GM23338 (cell line): ENCODE results near the gene ASAH2. TPM values are rescaled to one million over a fixed set of nuclear protein-coding genes. Genes with fewer than 3 reads are reported as not detected.

Source experiments
- ATAC-seq: fragments of 200-7000 bp; cut with Tn5 transposase; 3 replicates; pipeline ENCODE4 v1.9.1; 2020
- DNase-seq: peaks from one replicate; pipeline ENCODE4 v3.0.0-alpha.2; 2015; ENCODE audit warnings: low spot score
- H2AFZ ChIP-seq: fragments of 200-600 bp; sonication (generic); 2 replicates; pipeline ENCODE4 v1.8.0; 2016; ENCODE audit warnings: antibody characterized with exemption, mild to moderate bottlenecking, moderate library complexity
- H3F3A ChIP-seq: fragments of 200-600 bp; sonication (generic); replicated peaks from 2 replicates; pipeline ENCODE4 v1.8.0; 2017; ENCODE audit warnings: antibody characterized with exemption, mixed run types, low read depth
- H3K27ac ChIP-seq: fragments of 200-600 bp; sonication (generic); 2 replicates; pipeline ENCODE4 v1.6.1; 2016; ENCODE audit warnings: low read depth
- H3K27me3 ChIP-seq: fragments of 200-600 bp; sonication (generic); 2 replicates; pipeline ENCODE4 v1.8.0; 2016; ENCODE audit warnings: mild to moderate bottlenecking, mixed run types, moderate library complexity; ENCODE audit not compliant: insufficient read depth
- H3K36me3 ChIP-seq: fragments of 200-600 bp; sonication (generic); 2 replicates; pipeline ENCODE4 v1.8.0; 2016; ENCODE audit warnings: mild to moderate bottlenecking; ENCODE audit not compliant: insufficient read depth
- H3K4me1 ChIP-seq: fragments of 200-600 bp; sonication (generic); 2 replicates; pipeline ENCODE4 v1.8.0; 2016; ENCODE audit warnings: mild to moderate bottlenecking, moderate library complexity; ENCODE audit not compliant: insufficient read depth
- H3K4me2 ChIP-seq: fragments of 200-600 bp; sonication (generic); 2 replicates; pipeline ENCODE4 v1.7.1; 2017; ENCODE audit warnings: mixed run types
- H3K4me3 ChIP-seq: fragments of 200-600 bp; sonication (generic); 2 replicates; pipeline ENCODE4 v1.6.1; 2016; ENCODE audit warnings: mixed run types
- H3K79me2 ChIP-seq: fragments of 200-600 bp; sonication (generic); replicated peaks from 2 replicates; pipeline ENCODE4 v1.8.0; 2017; ENCODE audit warnings: mild to moderate bottlenecking; ENCODE audit not compliant: insufficient read depth
- H3K9me2 ChIP-seq: fragments of 200-600 bp; sonication (generic); 2 replicates; pipeline ENCODE4 v1.8.0; 2017; ENCODE audit not compliant: insufficient read depth
- H4K20me1 ChIP-seq: fragments of 200-600 bp; sonication (generic); replicated peaks from 2 replicates; pipeline ENCODE4 v1.8.0; 2017; ENCODE audit warnings: mild to moderate bottlenecking; ENCODE audit not compliant: insufficient read depth
- H3K27ac Mint-ChIP-seq: 2 replicates; pipeline ENCODE4 v1.8.0; 2020; ENCODE audit warnings: inconsistent platforms, mild to moderate bottlenecking, moderate library complexity, mixed read lengths
- H3K27me3 Mint-ChIP-seq: 3 replicates; pipeline ENCODE4 v1.8.0; 2022; ENCODE audit warnings: low read depth, mild to moderate bottlenecking, moderate library complexity, mixed read lengths, inconsistent platforms; ENCODE audit not compliant: insufficient read depth, poor library complexity
- H3K36me3 Mint-ChIP-seq: 3 replicates; pipeline ENCODE4 v1.8.0; 2021; ENCODE audit warnings: low read depth, mild to moderate bottlenecking, inconsistent platforms, moderate library complexity, mixed read lengths
- H3K4me1 Mint-ChIP-seq: 3 replicates; pipeline ENCODE4 v1.8.0; 2020; ENCODE audit warnings: mild to moderate bottlenecking, inconsistent platforms, mixed read lengths
- H3K4me3 Mint-ChIP-seq: 3 replicates; pipeline ENCODE4 v1.8.0; 2021; ENCODE audit warnings: moderate library complexity, mild to moderate bottlenecking, inconsistent platforms, mixed read lengths
- H3K9me3 Mint-ChIP-seq: 3 replicates; pipeline ENCODE4 v1.8.0; 2020; ENCODE audit warnings: moderate library complexity, mild to moderate bottlenecking, inconsistent platforms, mixed read lengths
- CREB1 ChIP-seq: fragments of 250-450 bp; sonication (Bioruptor Pico); IDR thresholded peaks from 2 replicates; pipeline ENCODE4 v1.5.0; 2020; ENCODE audit warnings: low read depth, mild to moderate bottlenecking, moderate library complexity
- EZH2 ChIP-seq: fragments of 200-600 bp; sonication (generic); IDR thresholded peaks from one replicate; pipeline ENCODE4 v1.8.0; 2017; ENCODE audit warnings: antibody characterized with exemption, mild to moderate bottlenecking, low read depth; ENCODE audit not compliant: unreplicated experiment
- EZH2phosphoT487 ChIP-seq: fragments of 200-600 bp; sonication (generic); IDR thresholded peaks from one replicate; pipeline ENCODE4 v1.8.1; 2018; ENCODE audit warnings: antibody characterized with exemption; ENCODE audit not compliant: unreplicated experiment
- JUNB ChIP-seq: IDR thresholded peaks from one replicate; pipeline ENCODE4 v1.6.1; 2016; ENCODE audit warnings: antibody characterized with exemption; ENCODE audit not compliant: unreplicated experiment
- NANOG ChIP-seq: IDR thresholded peaks from 2 replicates; pipeline ENCODE4 v1.6.1; 2016; ENCODE audit warnings: antibody characterized with exemption, borderline replicate concordance
- POLR2AphosphoS5 ChIP-seq: IDR thresholded peaks from 2 replicates; pipeline ENCODE4 v1.6.1; 2016; ENCODE audit warnings: antibody characterized with exemption, low read depth
- STAT1 ChIP-seq: IDR thresholded peaks from one replicate; pipeline ENCODE4 v1.6.1; 2016; ENCODE audit warnings: antibody characterized with exemption; ENCODE audit not compliant: unreplicated experiment
- ZNF114 ChIP-seq: fragments of 250-450 bp; sonication (Bioruptor Pico); IDR thresholded peaks from 2 replicates; pipeline ENCODE4 v1.5.0; 2020; ENCODE audit warnings: mild to moderate bottlenecking, moderate library complexity
- ZNF331 ChIP-seq: fragments of 250-450 bp; sonication (Bioruptor Pico); IDR thresholded peaks from 2 replicates; pipeline ENCODE4 v1.5.0; 2020; ENCODE audit warnings: low read depth, mild to moderate bottlenecking, moderate library complexity
- long read RNA-seq: library from polyadenylated mRNA; unstranded; transcript quantifications from one replicate; pipeline ENCODE4 v2.0.0, GENCODE V29; 2020; ENCODE audit not compliant: unreplicated experiment
- polyA plus RNA-seq: library from polyadenylated mRNA; unstranded; fragments of >200 nt; fragmentation: Nextera tagmentation; extraction: Ambion mirVana; gene quantifications from 2 replicates; pipeline ENCODE4 v1.2.1, GENCODE V29; 2016
- total RNA-seq: library from RNA; depleted of rRNA; stranded (reverse); fragments of >200 nt; shearing (Covaris generic); gene quantifications from 2 replicates; pipeline ENCODE4 v1.2.3, GENCODE V29; 2014; rRNA removed
- TF ChIP-seq, protein P1 (sequence below): fragments of 250-450 bp; sonication (Bioruptor Pico); IDR thresholded peaks from 2 replicates; pipeline ENCODE4 v1.5.0; 2020; ENCODE audit warnings: mild to moderate bottlenecking, moderate library complexity
- TF ChIP-seq, protein P2 (sequence below): IDR thresholded peaks from one replicate; pipeline ENCODE4 v1.6.1; 2018; ENCODE audit warnings: antibody characterized with exemption; ENCODE audit not compliant: unreplicated experiment
- TF ChIP-seq, protein P3 (sequence below): IDR thresholded peaks from 2 replicates; pipeline ENCODE4 v1.6.1; 2016; ENCODE audit warnings: antibody characterized with exemption
- TF ChIP-seq, protein P4 (sequence below), 2 experiments: fragments of 200-600 bp in 1 of 2; sonication (generic) in 1 of 2; conservative IDR thresholded peaks; 2 replicates each; pipeline versions ENCODE4 v1.5.1 to v1.6.1; 2016 to 2017; ENCODE audit warnings: antibody characterized with exemption in 2 of 2, low read depth in 2 of 2, mild to moderate bottlenecking in 2 of 2, moderate library complexity in 1 of 2

Gene ASAH2
- 0.04 and 0.17 TPM in 2 replicates for total RNA-seq
- polyA plus RNA-seq: 0.92 and 1.8 TPM in 2 replicates
- long read RNA-seq: 0 reads

DNA sequence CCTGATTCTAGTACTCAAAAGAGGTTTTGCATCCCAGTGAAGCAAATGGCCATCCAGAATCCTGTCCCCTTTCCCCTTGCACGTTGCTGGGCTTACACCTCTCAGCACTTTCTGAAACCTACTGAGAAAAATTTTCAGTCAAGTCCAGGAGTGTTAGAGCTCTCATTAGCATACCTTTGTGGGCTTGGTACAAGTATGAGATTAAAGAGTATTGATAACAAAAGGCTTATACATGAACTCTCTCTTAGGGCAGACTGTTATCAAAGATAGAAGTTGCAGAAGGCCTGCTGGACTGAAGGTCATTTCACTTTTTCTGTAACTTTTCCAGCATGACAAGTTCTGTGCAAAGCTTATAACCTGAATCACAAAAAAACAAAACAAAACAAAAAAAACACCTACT is at the start of gene ASAH2:
Gene ASAH2, minus strand, starts transcription at position 123 of the 400 bp plus-strand sequence. CDS start 2,906 bp downstream, outside the sequence.
- Histone ChIP-seq H2AFZ (peak within 1 kb of the TSS; percentile 43), H3K79me2 (no peaks in the 10 kb centered on the region), H4K20me1 (no peaks in the 10 kb centered on the region), H3F3A (no peaks in the 10 kb centered on the region), H3K27me3 (no peaks in the 10 kb centered on the region), H3K36me3 (no peaks in the 10 kb centered on the region), H3K27ac (no peak within 1 kb of the TSS), H3K4me2 (no peak within 1 kb of the TSS), H3K4me3 (no peak within 1 kb of the TSS), H3K9me2 (peaks cover 8% of the 10 kb centered on the region; the same call in 1 of the 2 replicates), H3K4me1 (no peaks in the 10 kb centered on the region)
- Mint-ChIP-seq H3K9me3 (no peaks in the 10 kb centered on the region), H3K27ac (no peak within 1 kb of the TSS), H3K4me1 (peaks cover under 1% of the 10 kb centered on the region; the same call in 1 of the 3 replicates), H3K4me3 (no peak within 1 kb of the TSS), H3K27me3 (no peaks in the 10 kb centered on the region), H3K36me3 (no peaks in the 10 kb centered on the region)
- no peak for TF ChIP-seq ZNF331
- no peak for TF ChIP-seq POLR2AphosphoS5
- TF ChIP-seq, protein P1, sequence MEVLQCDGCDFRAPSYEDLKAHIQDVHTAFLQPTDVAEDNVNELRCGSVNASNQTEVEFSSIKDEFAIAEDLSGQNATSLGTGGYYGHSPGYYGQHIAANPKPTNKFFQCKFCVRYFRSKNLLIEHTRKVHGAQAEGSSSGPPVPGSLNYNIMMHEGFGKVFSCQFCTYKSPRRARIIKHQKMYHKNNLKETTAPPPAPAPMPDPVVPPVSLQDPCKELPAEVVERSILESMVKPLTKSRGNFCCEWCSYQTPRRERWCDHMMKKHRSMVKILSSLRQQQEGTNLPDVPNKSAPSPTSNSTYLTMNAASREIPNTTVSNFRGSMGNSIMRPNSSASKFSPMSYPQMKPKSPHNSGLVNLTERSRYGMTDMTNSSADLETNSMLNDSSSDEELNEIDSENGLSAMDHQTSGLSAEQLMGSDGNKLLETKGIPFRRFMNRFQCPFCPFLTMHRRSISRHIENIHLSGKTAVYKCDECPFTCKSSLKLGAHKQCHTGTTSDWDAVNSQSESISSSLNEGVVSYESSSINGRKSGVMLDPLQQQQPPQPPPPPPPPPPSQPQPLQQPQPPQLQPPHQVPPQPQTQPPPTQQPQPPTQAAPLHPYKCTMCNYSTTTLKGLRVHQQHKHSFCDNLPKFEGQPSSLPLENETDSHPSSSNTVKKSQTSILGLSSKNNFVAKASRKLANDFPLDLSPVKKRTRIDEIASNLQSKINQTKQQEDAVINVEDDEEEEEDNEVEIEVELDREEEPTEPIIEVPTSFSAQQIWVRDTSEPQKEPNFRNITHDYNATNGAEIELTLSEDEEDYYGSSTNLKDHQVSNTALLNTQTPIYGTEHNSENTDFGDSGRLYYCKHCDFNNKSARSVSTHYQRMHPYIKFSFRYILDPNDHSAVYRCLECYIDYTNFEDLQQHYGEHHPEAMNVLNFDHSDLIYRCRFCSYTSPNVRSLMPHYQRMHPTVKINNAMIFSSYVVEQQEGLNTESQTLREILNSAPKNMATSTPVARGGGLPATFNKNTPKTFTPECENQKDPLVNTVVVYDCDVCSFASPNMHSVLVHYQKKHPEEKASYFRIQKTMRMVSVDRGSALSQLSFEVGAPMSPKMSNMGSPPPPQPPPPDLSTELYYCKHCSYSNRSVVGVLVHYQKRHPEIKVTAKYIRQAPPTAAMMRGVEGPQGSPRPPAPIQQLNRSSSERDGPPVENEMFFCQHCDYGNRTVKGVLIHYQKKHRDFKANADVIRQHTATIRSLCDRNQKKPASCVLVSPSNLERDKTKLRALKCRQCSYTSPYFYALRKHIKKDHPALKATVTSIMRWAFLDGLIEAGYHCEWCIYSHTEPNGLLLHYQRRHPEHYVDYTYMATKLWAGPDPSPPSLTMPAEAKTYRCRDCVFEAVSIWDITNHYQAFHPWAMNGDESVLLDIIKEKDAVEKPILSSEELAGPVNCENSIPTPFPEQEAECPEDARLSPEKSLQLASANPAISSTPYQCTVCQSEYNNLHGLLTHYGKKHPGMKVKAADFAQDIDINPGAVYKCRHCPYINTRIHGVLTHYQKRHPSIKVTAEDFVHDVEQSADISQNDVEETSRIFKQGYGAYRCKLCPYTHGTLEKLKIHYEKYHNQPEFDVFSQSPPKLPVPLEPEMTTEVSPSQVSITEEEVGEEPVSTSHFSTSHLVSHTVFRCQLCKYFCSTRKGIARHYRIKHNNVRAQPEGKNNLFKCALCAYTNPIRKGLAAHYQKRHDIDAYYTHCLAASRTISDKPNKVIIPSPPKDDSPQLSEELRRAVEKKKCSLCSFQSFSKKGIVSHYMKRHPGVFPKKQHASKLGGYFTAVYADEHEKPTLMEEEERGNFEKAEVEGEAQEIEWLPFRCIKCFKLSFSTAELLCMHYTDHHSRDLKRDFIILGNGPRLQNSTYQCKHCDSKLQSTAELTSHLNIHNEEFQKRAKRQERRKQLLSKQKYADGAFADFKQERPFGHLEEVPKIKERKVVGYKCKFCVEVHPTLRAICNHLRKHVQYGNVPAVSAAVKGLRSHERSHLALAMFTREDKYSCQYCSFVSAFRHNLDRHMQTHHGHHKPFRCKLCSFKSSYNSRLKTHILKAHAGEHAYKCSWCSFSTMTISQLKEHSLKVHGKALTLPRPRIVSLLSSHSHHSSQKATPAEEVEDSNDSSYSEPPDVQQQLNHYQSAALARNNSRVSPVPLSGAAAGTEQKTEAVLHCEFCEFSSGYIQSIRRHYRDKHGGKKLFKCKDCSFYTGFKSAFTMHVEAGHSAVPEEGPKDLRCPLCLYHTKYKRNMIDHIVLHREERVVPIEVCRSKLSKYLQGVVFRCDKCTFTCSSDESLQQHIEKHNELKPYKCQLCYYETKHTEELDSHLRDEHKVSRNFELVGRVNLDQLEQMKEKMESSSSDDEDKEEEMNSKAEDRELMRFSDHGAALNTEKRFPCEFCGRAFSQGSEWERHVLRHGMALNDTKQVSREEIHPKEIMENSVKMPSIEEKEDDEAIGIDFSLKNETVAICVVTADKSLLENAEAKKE (CRISPR knock-in tag): no peak
- TF ChIP-seq EZH2: no peak
- TF ChIP-seq CREB1 (CRISPR knock-in tag): no peak
- TF ChIP-seq EZH2phosphoT487: no peak
- no peak for TF ChIP-seq JUNB
- no peak for TF ChIP-seq STAT1
- TF ChIP-seq, protein P2, sequence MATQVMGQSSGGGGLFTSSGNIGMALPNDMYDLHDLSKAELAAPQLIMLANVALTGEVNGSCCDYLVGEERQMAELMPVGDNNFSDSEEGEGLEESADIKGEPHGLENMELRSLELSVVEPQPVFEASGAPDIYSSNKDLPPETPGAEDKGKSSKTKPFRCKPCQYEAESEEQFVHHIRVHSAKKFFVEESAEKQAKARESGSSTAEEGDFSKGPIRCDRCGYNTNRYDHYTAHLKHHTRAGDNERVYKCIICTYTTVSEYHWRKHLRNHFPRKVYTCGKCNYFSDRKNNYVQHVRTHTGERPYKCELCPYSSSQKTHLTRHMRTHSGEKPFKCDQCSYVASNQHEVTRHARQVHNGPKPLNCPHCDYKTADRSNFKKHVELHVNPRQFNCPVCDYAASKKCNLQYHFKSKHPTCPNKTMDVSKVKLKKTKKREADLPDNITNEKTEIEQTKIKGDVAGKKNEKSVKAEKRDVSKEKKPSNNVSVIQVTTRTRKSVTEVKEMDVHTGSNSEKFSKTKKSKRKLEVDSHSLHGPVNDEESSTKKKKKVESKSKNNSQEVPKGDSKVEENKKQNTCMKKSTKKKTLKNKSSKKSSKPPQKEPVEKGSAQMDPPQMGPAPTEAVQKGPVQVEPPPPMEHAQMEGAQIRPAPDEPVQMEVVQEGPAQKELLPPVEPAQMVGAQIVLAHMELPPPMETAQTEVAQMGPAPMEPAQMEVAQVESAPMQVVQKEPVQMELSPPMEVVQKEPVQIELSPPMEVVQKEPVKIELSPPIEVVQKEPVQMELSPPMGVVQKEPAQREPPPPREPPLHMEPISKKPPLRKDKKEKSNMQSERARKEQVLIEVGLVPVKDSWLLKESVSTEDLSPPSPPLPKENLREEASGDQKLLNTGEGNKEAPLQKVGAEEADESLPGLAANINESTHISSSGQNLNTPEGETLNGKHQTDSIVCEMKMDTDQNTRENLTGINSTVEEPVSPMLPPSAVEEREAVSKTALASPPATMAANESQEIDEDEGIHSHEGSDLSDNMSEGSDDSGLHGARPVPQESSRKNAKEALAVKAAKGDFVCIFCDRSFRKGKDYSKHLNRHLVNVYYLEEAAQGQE: no peak
- TF ChIP-seq ZNF114 (CRISPR knock-in tag): no peak
- TF ChIP-seq, protein P3, sequence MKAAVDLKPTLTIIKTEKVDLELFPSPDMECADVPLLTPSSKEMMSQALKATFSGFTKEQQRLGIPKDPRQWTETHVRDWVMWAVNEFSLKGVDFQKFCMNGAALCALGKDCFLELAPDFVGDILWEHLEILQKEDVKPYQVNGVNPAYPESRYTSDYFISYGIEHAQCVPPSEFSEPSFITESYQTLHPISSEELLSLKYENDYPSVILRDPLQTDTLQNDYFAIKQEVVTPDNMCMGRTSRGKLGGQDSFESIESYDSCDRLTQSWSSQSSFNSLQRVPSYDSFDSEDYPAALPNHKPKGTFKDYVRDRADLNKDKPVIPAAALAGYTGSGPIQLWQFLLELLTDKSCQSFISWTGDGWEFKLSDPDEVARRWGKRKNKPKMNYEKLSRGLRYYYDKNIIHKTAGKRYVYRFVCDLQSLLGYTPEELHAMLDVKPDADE: no peak
- no peak for TF ChIP-seq NANOG
- TF ChIP-seq, protein P4, sequence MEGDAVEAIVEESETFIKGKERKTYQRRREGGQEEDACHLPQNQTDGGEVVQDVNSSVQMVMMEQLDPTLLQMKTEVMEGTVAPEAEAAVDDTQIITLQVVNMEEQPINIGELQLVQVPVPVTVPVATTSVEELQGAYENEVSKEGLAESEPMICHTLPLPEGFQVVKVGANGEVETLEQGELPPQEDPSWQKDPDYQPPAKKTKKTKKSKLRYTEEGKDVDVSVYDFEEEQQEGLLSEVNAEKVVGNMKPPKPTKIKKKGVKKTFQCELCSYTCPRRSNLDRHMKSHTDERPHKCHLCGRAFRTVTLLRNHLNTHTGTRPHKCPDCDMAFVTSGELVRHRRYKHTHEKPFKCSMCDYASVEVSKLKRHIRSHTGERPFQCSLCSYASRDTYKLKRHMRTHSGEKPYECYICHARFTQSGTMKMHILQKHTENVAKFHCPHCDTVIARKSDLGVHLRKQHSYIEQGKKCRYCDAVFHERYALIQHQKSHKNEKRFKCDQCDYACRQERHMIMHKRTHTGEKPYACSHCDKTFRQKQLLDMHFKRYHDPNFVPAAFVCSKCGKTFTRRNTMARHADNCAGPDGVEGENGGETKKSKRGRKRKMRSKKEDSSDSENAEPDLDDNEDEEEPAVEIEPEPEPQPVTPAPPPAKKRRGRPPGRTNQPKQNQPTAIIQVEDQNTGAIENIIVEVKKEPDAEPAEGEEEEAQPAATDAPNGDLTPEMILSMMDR (conservative IDR thresholded peaks at IDR 0.05; ENCODE audit: low read depth in 2 of 2): no peak
- ATAC-seq: no peak
- DNase-seq: no peak
